SK-N-SH (cell line): ENCODE measurements around the gene EMC7. TPM values are rescaled to one million over a fixed set of nuclear protein-coding genes. Genes with fewer than 3 reads are reported as not detected.
"Not testable (repeated sequence)": the region's sequence is repeated elsewhere in the genome, so short reads cannot be mapped to it uniquely, and the experiment has no call there.

Source experiments
- CTCF ChIA-PET: fragments of 300-600, 350-600 bp; formaldehyde crosslinking; extraction: SDS; loops from one replicate; lab custom pipeline; 2021; lab: Yijun Ruan, JAX
- POLR2A ChIA-PET: fragments of 350-600 bp; sonication (Branson Sonifier 250); formaldehyde crosslinking; extraction: SDS; loops from one replicate; lab custom pipeline; 2020; ENCODE audit warnings: antibody characterized with exemption, inconsistent platforms; lab: Yijun Ruan, JAX
- DNase-seq: peaks from one replicate; pipeline ENCODE4 v3.0.0; 2012
- H2AFZ ChIP-seq: fragments of 200-600 bp; sonication (generic); 2 replicates; pipeline ENCODE4 v1.8.1; 2016; ENCODE audit warnings: antibody characterized with exemption, mild to moderate bottlenecking, low read depth
- H3F3A ChIP-seq: fragments of 200-600 bp; sonication (generic); replicated peaks from 2 replicates; pipeline ENCODE3; 2016; ENCODE audit warnings: antibody characterized with exemption, mild to moderate bottlenecking; ENCODE audit not compliant: insufficient read depth
- H3K27ac ChIP-seq, 2 experiments: fragments of 200-500 bp in 1 of 2; fragments of 200-600 bp in 1 of 2; sonication (Bioruptor generic) in 1 of 2; sonication (generic), shearing (Covaris generic) in 1 of 2; 2 replicates each; pipeline versions ENCODE4 v1.5.1 to v1.6.1; 2014 to 2016; ENCODE audit warnings: low read depth in 2 of 2, inconsistent platforms in 1 of 2, low read length in 1 of 2, mild to moderate bottlenecking in 1 of 2, mixed read lengths in 1 of 2
- H3K27me3 ChIP-seq: fragments of 200-600 bp; sonication (generic), shearing (Covaris generic); 2 replicates; pipeline ENCODE4 v1.6.1; 2016; ENCODE audit warnings: mixed run types; ENCODE audit not compliant: insufficient read depth
- H3K36me3 ChIP-seq, 2 experiments: fragments of 200-500 bp in 1 of 2; fragments of 200-600 bp in 1 of 2; sonication (Bioruptor generic) in 1 of 2; sonication (generic) in 1 of 2; replicated peaks in 1 of 2; 2 replicates each; pipeline versions ENCODE3 to v1.5.1; 2014 to 2016; ENCODE audit warnings: low read length in 1 of 2, mild to moderate bottlenecking in 1 of 2; ENCODE audit not compliant: insufficient read depth in 2 of 2, control insufficient read depth in 1 of 2
- H3K4me1 ChIP-seq, 2 experiments: fragments of 200-500 bp in 1 of 2; fragments of 200-600 bp in 1 of 2; sonication (Bioruptor generic) in 1 of 2; sonication (generic), shearing (Covaris generic) in 1 of 2; 2 replicates each; pipeline versions ENCODE4 v1.5.1 to v1.6.1; 2014 to 2016; ENCODE audit warnings: low read depth in 1 of 2, low read length in 1 of 2, mixed run types in 1 of 2; ENCODE audit not compliant: insufficient read depth in 2 of 2, control insufficient read depth in 1 of 2
- H3K4me2 ChIP-seq: fragments of 200-600 bp; sonication (generic), shearing (Covaris generic); 2 replicates; pipeline ENCODE4 v1.6.1; 2017; ENCODE audit warnings: mixed run types
- H3K4me3 ChIP-seq, 2 experiments: fragments of 200-500 bp in 1 of 2; fragments of 200-600 bp in 1 of 2; sonication (Bioruptor generic) in 1 of 2; sonication (generic), shearing (Covaris generic) in 1 of 2; 2 replicates each; pipeline versions ENCODE4 v1.5.1 to v1.8.1; 2014 to 2016; ENCODE audit warnings: low read depth in 2 of 2, inconsistent platforms in 1 of 2, low read length in 1 of 2, mild to moderate bottlenecking in 1 of 2, mixed read lengths in 1 of 2, moderate library complexity in 1 of 2
- H3K79me2 ChIP-seq: fragments of 200-600 bp; sonication (generic); 2 replicates; pipeline ENCODE4 v1.8.1; 2017; ENCODE audit warnings: mild to moderate bottlenecking; ENCODE audit not compliant: insufficient read depth
- H3K9ac ChIP-seq: fragments of 200-600 bp; sonication (generic); 2 replicates; pipeline ENCODE4 v1.6.1; 2017; ENCODE audit warnings: mixed run types
- H3K9me2 ChIP-seq: fragments of 200-600 bp; sonication (generic); 2 replicates; pipeline ENCODE4 v1.6.1; 2017; ENCODE audit warnings: mixed run types
- H3K9me3 ChIP-seq: fragments of 200-600 bp; sonication (generic); 2 replicates; pipeline ENCODE4 v1.6.1; 2017; ENCODE audit warnings: mixed run types, mild to moderate bottlenecking, moderate library complexity
- H4K20me1 ChIP-seq: fragments of 200-600 bp; sonication (generic); 2 replicates; pipeline ENCODE4 v1.6.1; 2017; ENCODE audit warnings: mild to moderate bottlenecking, mixed run types; ENCODE audit not compliant: insufficient read depth
- CHD2 ChIP-seq: fragments of 150-350 bp; IDR thresholded peaks from 2 replicates; pipeline ENCODE4 v1.6.1; 2018; ENCODE audit warnings: low read length; ENCODE audit not compliant: partially characterized antibody
- ELF1 ChIP-seq: IDR thresholded peaks from 2 replicates; pipeline ENCODE4 v1.4.0; 2012
- EZH2phosphoT487 ChIP-seq: fragments of 200-600 bp; sonication (generic); IDR thresholded peaks from 2 replicates; pipeline ENCODE4 v1.6.1; 2017; ENCODE audit warnings: low read depth, mixed run types, mild to moderate bottlenecking, antibody characterized with exemption, moderate library complexity, borderline replicate concordance
- FOSL2 ChIP-seq: IDR thresholded peaks from 2 replicates; pipeline ENCODE4 v1.4.0; 2012; ENCODE audit warnings: low read depth, mild to moderate bottlenecking, moderate library complexity, borderline replicate concordance
- FOXM1 ChIP-seq: IDR thresholded peaks from 2 replicates; pipeline ENCODE4 v1.4.0; 2012; ENCODE audit warnings: low read depth, mild to moderate bottlenecking
- MAX ChIP-seq: IDR thresholded peaks from 2 replicates; pipeline ENCODE4 v1.4.0; 2012; ENCODE audit warnings: low read depth
- MXI1 ChIP-seq: IDR thresholded peaks from 2 replicates; pipeline ENCODE4 v1.6.1; 2012; ENCODE audit warnings: mild to moderate bottlenecking, low read depth, low read length, improper control_type of control experiment
- NRF1 ChIP-seq: IDR thresholded peaks from 2 replicates; pipeline ENCODE4 v1.6.1; 2012; ENCODE audit warnings: low read depth, mild to moderate bottlenecking, low read length
- POLR2AphosphoS5 ChIP-seq: IDR thresholded peaks from 2 replicates; pipeline ENCODE4 v1.6.1; 2012; ENCODE audit warnings: low read depth, low read length
- REST ChIP-seq: IDR thresholded peaks from 2 replicates; pipeline ENCODE4 v1.6.1; 2012; ENCODE audit warnings: mild to moderate bottlenecking, low read depth, low read length, moderate library complexity
- SIN3A ChIP-seq: IDR thresholded peaks from 2 replicates; pipeline ENCODE4 v1.6.1; 2012; ENCODE audit warnings: low read depth, mild to moderate bottlenecking, low read length, moderate library complexity, borderline replicate concordance
- TCF12 ChIP-seq: IDR thresholded peaks from 2 replicates; pipeline ENCODE4 v1.4.0; 2012
- YY1 ChIP-seq: IDR thresholded peaks from 2 replicates; pipeline ENCODE4 v1.4.0; 2012; ENCODE audit warnings: low read depth, mild to moderate bottlenecking
- WGBS: methylation state at CpG from one replicate; pipeline ENCODE4 v1.1.6; 2017; ENCODE audit warnings: low lambda C conversion rate; 5-methylcytosine and 5-hydroxymethylcytosine counted together
- polyA plus RNA-seq, 3 experiments: library from polyadenylated mRNA; depleted of rRNA; stranded (reverse); fragments of >200 nt; gene quantifications; 2 replicates each; pipeline ENCODE4 v1.2.3, GENCODE V29; 2012
- TF ChIP-seq, protein P1 (sequence below): IDR thresholded peaks from 2 replicates; pipeline ENCODE4 v1.4.0; 2012; ENCODE audit warnings: low read depth, borderline replicate concordance
- TF ChIP-seq, protein P2 (sequence below): IDR thresholded peaks from 2 replicates; pipeline ENCODE4 v1.4.0; 2012; ENCODE audit warnings: low read depth, borderline replicate concordance

Gene EMC7
- polyA plus RNA-seq, 1 of the 3 experiments (the other 2 are of a cell fraction): 92.3 TPM

- not testable (repeated sequence) for H3K4me3 ChIP-seq
Observed at GRCh38 chr15:34050385-34050784, 51.3 kb downstream of the EMC7 start.

GRCh38 chr15:34049112-34049511 lies 52.5 kb downstream of the EMC7 start:
- Histone ChIP-seq H3K9me3 (peaks cover 14% of the 10 kb centered on the region), H3K9ac (no peak overlapping the region), H3K4me3 (no peak overlapping the region), H3K4me2 (no peak overlapping the region), H4K20me1 (no peaks in the 10 kb centered on the region), H3K27ac (no peak overlapping the region), H2AFZ (no peak overlapping the region)
- POLR2A ChIA-PET: no interaction called here
- TF ChIP-seq YY1 (no peak), ELF1 (no peak), SIN3A (no peak), FOXM1 (no peak), MXI1 (no peak), NRF1 (no peak), EZH2phosphoT487 (no peak), REST (no peak), CHD2 (no peak), TCF12 (no peak), POLR2AphosphoS5 (no peak), MAX (no peak), FOSL2 (no peak)
- TF ChIP-seq, protein P1, sequence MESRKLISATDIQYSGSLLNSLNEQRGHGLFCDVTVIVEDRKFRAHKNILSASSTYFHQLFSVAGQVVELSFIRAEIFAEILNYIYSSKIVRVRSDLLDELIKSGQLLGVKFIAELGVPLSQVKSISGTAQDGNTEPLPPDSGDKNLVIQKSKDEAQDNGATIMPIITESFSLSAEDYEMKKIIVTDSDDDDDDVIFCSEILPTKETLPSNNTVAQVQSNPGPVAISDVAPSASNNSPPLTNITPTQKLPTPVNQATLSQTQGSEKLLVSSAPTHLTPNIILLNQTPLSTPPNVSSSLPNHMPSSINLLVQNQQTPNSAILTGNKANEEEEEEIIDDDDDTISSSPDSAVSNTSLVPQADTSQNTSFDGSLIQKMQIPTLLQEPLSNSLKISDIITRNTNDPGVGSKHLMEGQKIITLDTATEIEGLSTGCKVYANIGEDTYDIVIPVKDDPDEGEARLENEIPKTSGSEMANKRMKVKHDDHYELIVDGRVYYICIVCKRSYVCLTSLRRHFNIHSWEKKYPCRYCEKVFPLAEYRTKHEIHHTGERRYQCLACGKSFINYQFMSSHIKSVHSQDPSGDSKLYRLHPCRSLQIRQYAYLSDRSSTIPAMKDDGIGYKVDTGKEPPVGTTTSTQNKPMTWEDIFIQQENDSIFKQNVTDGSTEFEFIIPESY: no peak
- TF ChIP-seq, protein P2, sequence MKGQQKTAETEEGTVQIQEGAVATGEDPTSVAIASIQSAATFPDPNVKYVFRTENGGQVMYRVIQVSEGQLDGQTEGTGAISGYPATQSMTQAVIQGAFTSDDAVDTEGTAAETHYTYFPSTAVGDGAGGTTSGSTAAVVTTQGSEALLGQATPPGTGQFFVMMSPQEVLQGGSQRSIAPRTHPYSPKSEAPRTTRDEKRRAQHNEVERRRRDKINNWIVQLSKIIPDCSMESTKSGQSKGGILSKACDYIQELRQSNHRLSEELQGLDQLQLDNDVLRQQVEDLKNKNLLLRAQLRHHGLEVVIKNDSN: no peak
- TF ChIP-seq, all 33 proteins: peak for 0
- no peaks in the 10 kb centered on the region for H3K27me3 ChIP-seq
- no peaks in the 10 kb centered on the region for H3K9me2 ChIP-seq
- no peaks in the 10 kb centered on the region for H3K4me1 ChIP-seq
- DNase-seq: no peak
- CTCF ChIA-PET: no interaction called here
- no peaks in the 10 kb centered on the region for H3K79me2 ChIP-seq
- 88% methylated on average over 2 of the region's 2 CpGs for WGBS
- no peaks in the 10 kb centered on the region for H3K36me3 ChIP-seq
- peaks cover 4% of the 10 kb centered on the region for H3F3A ChIP-seq

More at GRCh38 chr15:34050385-34050784, 51.3 kb downstream of the EMC7 start:
- H4K20me1 ChIP-seq, H3K36me3 ChIP-seq, POLR2A ChIA-PET, H2AFZ ChIP-seq, DNase-seq, H3K79me2 ChIP-seq, H3K4me1 ChIP-seq, H3K9ac ChIP-seq, H3K27ac ChIP-seq, H3K27me3 ChIP-seq, H3F3A ChIP-seq, H3K4me2 ChIP-seq, H3K9me2 ChIP-seq: not testable (repeated sequence)
- CTCF ChIA-PET: interaction anchor here (1.6 kb wide), 1 partner anchor 10 kb away, joined by 3 read pairs; no protein-coding TSS in a partner anchor
- 4% methylated on average over 1 of the region's 1 CpG for WGBS
- H3K9me3 ChIP-seq: peaks cover 14% of the 10 kb centered on the region
